ENCODE results near the gene C5orf15. TPM values are rescaled to one million over a fixed set of nuclear protein-coding genes. Genes with fewer than 3 reads are reported as not detected.
"Not testable (repeated sequence)": the region's sequence is repeated elsewhere in the genome, so short reads cannot be mapped to it uniquely, and the experiment has no call there.

C5orf15 gene
- total and polyA plus RNA-seq, 4 donors: 21.6 to 118 (median 40.0) TPM

DNA sequence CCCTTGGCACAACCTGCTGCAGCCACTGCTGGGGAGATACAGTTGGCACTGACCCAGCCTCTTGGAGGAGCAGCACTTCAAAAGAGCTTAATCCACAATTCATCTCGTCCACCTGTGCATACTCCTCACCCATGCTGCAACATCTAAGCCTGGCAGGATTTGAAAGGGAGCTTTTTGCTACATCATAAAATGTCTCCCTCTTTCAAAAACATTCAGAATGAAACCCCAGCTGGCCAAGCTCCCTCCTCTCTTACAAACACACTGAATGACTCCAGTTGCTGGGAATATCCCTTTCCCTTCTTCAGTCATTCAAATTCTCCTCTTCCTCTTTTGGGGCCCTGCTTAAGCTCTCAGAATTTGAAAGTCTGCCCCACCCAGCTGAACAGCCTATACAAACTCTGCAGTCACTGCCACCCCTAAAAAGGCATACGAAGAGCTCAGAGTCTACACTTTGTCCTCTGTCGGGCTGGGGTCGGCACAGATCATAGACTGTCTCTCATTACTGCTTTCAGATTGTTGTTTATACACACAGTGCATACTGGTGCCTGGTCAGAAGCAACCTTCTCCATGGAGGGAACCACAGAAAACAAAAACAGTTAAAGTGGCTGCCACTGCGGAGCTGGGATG is 8.8 kb upstream of the C5orf15 start:
- WGBS, 2 donors: 80 to 91% methylated on average over 5 of the region's 5 CpGs
- DNase-seq (no peak), ATAC-seq (ENCODE audit: insufficient read depth, low FRiP score) (no peak)
- H3K27ac ChIP-seq (ENCODE audit: low read depth in 1 of 2, low read length in 1 of 2): peak overlapping the region in 1 of 2 donors; percentile 35
- no peak overlapping the region for H3K4me3 ChIP-seq
- H3K4me1 ChIP-seq (ENCODE audit: control insufficient read depth in 5 of 5, insufficient read depth in 5 of 5, low read length in 5 of 5): no peaks in the 10 kb centered on the region
- no peaks in the 10 kb centered on the region for H3K27me3 ChIP-seq (ENCODE audit: control insufficient read depth in 3 of 3, insufficient read depth in 3 of 3, low read length in 2 of 3)
- TF ChIP-seq, protein P1, sequence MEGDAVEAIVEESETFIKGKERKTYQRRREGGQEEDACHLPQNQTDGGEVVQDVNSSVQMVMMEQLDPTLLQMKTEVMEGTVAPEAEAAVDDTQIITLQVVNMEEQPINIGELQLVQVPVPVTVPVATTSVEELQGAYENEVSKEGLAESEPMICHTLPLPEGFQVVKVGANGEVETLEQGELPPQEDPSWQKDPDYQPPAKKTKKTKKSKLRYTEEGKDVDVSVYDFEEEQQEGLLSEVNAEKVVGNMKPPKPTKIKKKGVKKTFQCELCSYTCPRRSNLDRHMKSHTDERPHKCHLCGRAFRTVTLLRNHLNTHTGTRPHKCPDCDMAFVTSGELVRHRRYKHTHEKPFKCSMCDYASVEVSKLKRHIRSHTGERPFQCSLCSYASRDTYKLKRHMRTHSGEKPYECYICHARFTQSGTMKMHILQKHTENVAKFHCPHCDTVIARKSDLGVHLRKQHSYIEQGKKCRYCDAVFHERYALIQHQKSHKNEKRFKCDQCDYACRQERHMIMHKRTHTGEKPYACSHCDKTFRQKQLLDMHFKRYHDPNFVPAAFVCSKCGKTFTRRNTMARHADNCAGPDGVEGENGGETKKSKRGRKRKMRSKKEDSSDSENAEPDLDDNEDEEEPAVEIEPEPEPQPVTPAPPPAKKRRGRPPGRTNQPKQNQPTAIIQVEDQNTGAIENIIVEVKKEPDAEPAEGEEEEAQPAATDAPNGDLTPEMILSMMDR (IDR thresholded peaks at IDR 0.05; ENCODE audit: control extremely low read depth, extremely low read depth): no peak
- no peaks in the 10 kb centered on the region for H3K9me3 ChIP-seq (ENCODE audit: control insufficient read depth in 4 of 4, insufficient read depth in 3 of 4, low read length in 3 of 4)
- H3K36me3 ChIP-seq (ENCODE audit: control insufficient read depth in 4 of 4, insufficient read depth in 4 of 4, low read length in 4 of 4): peaks cover 10 to 41% (median 37%) of the 10 kb centered on the region in 4 donors
- H3K9ac ChIP-seq (ENCODE audit: insufficient read depth in 1 of 2, low read length in 2 of 2): no peak overlapping the region

- H3K4me3 ChIP-seq; H3K4me1 ChIP-seq (ENCODE audit: control insufficient read depth in 5 of 5, insufficient read depth in 5 of 5, low read length in 5 of 5); H3K9ac ChIP-seq (ENCODE audit: insufficient read depth in 1 of 2, low read length in 2 of 2); ATAC-seq (ENCODE audit: insufficient read depth, low FRiP score); H3K9me3 ChIP-seq (ENCODE audit: control insufficient read depth in 4 of 4, insufficient read depth in 3 of 4, low read length in 3 of 4); H3K27ac ChIP-seq (ENCODE audit: low read depth in 1 of 2, low read length in 1 of 2); H3K27me3 ChIP-seq (ENCODE audit: control insufficient read depth in 3 of 3, insufficient read depth in 3 of 3, low read length in 2 of 3); DNase-seq: not testable (repeated sequence)
- H3K36me3 ChIP-seq (ENCODE audit: control insufficient read depth in 4 of 4, insufficient read depth in 4 of 4, low read length in 4 of 4): peaks cover 15 to 40% (median 35%) of the 10 kb centered on the region in 4 donors
- WGBS, 2 donors: 95 to 96% methylated on average over 16 of the region's 16 CpGs
Measured at GRCh38 chr5:133975546-133975945, 7.1 kb upstream of the C5orf15 start.

DNA sequence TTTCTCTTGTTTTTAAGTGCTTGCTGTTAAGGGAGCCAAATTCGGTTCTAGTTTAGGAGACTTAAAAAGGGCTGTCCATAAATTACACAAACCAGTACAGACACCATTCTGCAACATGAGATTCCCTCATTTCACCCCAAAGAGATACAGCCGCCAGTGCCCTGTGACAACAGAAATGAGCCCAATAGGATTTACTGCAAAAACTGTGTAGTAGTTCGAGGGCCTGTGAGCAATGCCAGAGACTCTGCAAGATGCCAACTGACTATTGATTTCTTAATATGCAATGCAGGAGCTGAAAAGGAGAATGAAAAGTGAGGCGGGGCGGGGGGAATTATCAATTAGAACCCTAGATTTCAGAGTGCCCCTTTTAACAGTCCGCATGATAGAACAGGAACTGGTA is 5.7 kb upstream of the C5orf15 start:
- DNase-seq (no peak), ATAC-seq (ENCODE audit: insufficient read depth, low FRiP score) (no peak)
- TF ChIP-seq, protein P1 (IDR thresholded peaks at IDR 0.05; ENCODE audit: control extremely low read depth, extremely low read depth): no peak
- no peak overlapping the region for H3K9ac ChIP-seq (ENCODE audit: insufficient read depth in 1 of 2, low read length in 2 of 2)
- H3K4me1 ChIP-seq (ENCODE audit: control insufficient read depth in 5 of 5, insufficient read depth in 5 of 5, low read length in 5 of 5): peaks cover 0 to 1% (median 0%) of the 10 kb centered on the region in 5 donors
- H3K27me3 ChIP-seq (ENCODE audit: control insufficient read depth in 3 of 3, insufficient read depth in 3 of 3, low read length in 2 of 3): no peaks in the 10 kb centered on the region
- H3K4me3 ChIP-seq: no peak overlapping the region
- peaks cover 15 to 36% (median 33%) of the 10 kb centered on the region in 4 donors for H3K36me3 ChIP-seq (ENCODE audit: control insufficient read depth in 4 of 4, insufficient read depth in 4 of 4, low read length in 4 of 4)
- H3K9me3 ChIP-seq (ENCODE audit: control insufficient read depth in 4 of 4, insufficient read depth in 3 of 4, low read length in 3 of 4): no peaks in the 10 kb centered on the region
- H3K27ac ChIP-seq (ENCODE audit: low read depth in 1 of 2, low read length in 1 of 2): no peak overlapping the region
- 95 to 96% methylated on average over 6 of the region's 6 CpGs for WGBS, 2 donors

- Histone ChIP-seq H3K4me1 (ENCODE audit: control insufficient read depth in 5 of 5, insufficient read depth in 5 of 5, low read length in 5 of 5) (peaks cover 0 to 13% (median 6%) of the 10 kb centered on the region in 5 donors), H3K27me3 (ENCODE audit: control insufficient read depth in 3 of 3, insufficient read depth in 3 of 3, low read length in 2 of 3) (no peaks in the 10 kb centered on the region), H3K4me3 (no peak overlapping the region), H3K9me3 (ENCODE audit: control insufficient read depth in 4 of 4, insufficient read depth in 3 of 4, low read length in 3 of 4) (no peaks in the 10 kb centered on the region), H3K9ac (ENCODE audit: insufficient read depth in 1 of 2, low read length in 2 of 2) (no peak overlapping the region), H3K36me3 (ENCODE audit: control insufficient read depth in 4 of 4, insufficient read depth in 4 of 4, low read length in 4 of 4) (peaks cover 19 to 23% (median 21%) of the 10 kb centered on the region in 4 donors), H3K27ac (ENCODE audit: low read depth in 1 of 2, low read length in 1 of 2) (no peak overlapping the region)
- DNase-seq: no peak
- TF ChIP-seq, protein P1 (IDR thresholded peaks at IDR 0.05; ENCODE audit: control extremely low read depth, extremely low read depth): no peak
- 89 to 96% methylated on average over 2 of the region's 2 CpGs for WGBS, 2 donors
- no peak for ATAC-seq (ENCODE audit: insufficient read depth, low FRiP score)
Measured at GRCh38 chr5:133970325-133970909, 2.0 kb upstream of the C5orf15 start.

All from lung (tissue), 12 donors.